HG03439 (cell line): ENCODE data around the gene CCT3.
"Not testable (repeated sequence)": the region's sequence is repeated elsewhere in the genome, so short reads cannot be mapped to it uniquely, and the experiment has no call there.

Experiments
- ATAC-seq: cut with Tn5 transposase; IDR thresholded peaks from one replicate; pipeline ENCODE4 v1.9.1; 2021; ENCODE audit warnings: mild to moderate bottlenecking, moderate library complexity; ENCODE audit not compliant: unreplicated experiment

The CCT3 gene

DNA sequence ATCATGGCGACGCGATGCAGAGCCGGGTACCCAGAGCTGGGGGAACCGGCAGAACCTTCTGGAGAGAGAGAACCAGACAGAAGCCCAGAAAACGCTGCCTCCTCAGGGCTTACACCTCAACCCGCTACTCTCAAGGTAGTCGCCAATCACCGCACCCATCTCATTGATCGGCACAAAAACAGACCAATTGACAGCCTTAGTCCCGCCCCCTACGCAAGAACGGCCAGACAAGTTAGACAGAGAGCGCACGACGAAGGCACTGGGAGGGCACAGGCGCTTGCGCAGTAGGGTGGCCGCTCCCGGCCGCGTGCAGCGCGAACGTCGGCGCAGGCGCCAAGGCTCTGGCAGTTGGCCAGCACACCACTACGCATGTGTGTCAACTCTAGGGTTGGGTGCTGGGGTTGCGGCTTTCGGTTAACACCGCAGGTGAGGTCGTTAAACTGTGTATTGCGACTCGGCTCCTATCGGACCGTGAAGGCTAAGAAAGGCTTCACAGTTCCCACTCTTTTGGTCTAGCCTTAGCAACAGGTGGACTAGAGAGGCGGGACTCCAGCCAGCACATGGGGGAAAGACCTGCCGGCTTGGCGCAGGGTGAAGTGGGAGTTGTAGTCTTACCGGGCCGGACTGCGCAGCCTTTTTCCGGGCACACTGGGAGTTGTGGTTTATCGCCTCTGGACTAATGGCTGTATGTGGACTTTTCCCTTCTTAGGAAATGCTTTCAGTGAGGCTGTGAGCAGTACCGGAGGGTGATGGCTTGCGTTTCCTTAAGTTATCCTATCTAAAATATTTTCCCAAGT is at the start of gene CCT3, which contains the start of gene TSACC:
Gene CCT3, minus strand, starts transcription at position 113 of the 797 bp plus-strand sequence. Its CDS starts 108 bp downstream, at position 5.
Gene TSACC, plus strand, starts transcription at position 347 of the 797 bp plus-strand sequence. CDS start 1,232 bp downstream, outside the sequence.
- peak; percentile 96 for ATAC-seq

- no peak for ATAC-seq
Observed at GRCh38 chr1:156387870-156388173, 49.7 kb upstream of the CCT3 start.

GRCh38 chr1:156386949-156387869 is 49.1 kb upstream of the CCT3 start:
- no peak for ATAC-seq

- ATAC-seq: no peak
Observed at GRCh38 chr1:156386134-156386901, 48.2 kb upstream of the CCT3 start.

DNA sequence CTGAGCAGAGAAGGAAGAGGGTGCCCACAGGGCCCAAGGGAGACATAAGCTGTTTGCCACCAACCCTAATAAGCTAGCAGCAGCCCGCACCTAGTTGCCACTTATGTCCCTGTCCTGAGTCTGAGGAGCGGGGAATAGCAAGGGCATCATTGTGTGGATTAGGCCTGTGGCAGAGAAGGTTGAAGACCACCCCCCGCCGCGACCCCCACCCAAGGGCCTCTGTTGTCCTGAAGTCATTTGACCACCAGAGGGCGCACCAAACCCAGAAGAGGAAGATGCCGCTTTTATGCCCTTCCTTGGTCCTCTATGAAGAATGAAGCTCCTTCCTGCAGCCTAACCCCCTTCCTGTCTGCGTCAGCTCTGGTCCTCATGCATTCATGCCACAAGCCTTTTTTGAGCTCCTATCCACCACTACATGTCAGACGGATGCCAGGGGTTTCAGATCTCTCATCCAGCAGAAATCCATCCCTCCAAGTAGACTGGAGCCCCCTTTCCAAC is 47.5 kb upstream of the CCT3 start:
- ATAC-seq: no peak

DNA sequence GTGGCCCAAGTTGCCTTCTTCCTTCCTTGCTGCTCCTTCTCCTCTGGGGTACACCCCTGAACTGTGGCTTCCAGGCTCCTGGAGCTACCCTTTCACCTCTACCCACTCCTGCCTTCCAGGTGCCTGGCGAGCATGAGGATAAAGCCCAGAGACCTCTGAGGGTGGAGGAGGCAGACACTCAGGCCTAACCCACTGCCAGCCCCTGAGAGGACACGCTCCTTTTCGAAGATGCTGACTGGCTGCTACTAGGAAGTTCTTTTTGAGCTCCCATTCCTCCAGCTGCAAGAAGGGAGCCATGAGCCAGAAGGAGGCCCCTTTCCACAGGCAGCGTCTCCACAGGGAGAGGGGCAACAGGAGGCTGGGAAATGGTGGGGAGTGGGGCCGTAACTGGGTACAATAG is 46.6 kb upstream of the CCT3 start:
- no peak for ATAC-seq

GRCh38 chr1:156384007-156384406 is 45.9 kb upstream of the CCT3 start:
- no peak for ATAC-seq

DNA sequence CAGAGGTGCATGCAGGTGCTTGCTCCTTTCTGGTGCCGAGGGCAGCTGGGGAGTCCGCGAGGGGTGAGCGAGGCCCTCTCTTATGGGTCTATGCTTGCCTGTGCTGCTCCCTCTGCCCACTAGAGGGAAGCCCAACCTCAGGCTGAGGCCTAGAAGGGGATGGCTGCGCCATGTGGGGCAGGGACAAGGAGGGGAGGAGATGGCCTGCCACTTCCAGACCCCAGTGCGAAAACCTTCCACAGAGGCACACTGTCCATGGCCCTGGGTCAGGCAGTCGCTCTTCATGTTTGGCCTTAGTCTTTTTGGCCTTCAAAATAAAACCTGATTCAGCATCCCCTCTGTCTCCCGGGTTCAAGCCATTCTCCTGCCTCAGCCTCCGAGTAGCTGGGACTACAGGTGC is 44.9 kb upstream of the CCT3 start:
- no peak for ATAC-seq

DNA sequence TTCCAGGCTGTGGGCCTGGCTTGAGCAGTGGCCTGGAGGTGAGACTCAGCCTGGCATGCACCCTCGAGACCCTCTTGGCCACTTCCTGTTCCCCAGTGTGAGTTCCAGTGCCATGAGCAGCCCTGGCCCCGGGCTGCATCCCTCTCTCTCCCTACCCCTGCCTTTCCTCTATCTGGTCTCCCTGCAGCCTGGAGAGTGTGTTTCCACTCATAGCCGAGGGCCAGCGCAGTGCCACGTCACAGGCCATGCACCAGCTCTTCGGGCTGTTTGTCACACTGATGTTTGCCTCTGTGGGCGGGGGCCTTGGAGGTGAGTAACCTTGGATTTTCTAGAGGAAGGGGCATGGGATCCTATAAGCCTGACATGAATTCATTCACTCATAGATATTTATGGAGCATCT is 44.5 kb upstream of the CCT3 start:
- ATAC-seq: no peak

- no peak for ATAC-seq
Observed at GRCh38 chr1:156379420-156380165, 41.5 kb upstream of the CCT3 start.

DNA sequence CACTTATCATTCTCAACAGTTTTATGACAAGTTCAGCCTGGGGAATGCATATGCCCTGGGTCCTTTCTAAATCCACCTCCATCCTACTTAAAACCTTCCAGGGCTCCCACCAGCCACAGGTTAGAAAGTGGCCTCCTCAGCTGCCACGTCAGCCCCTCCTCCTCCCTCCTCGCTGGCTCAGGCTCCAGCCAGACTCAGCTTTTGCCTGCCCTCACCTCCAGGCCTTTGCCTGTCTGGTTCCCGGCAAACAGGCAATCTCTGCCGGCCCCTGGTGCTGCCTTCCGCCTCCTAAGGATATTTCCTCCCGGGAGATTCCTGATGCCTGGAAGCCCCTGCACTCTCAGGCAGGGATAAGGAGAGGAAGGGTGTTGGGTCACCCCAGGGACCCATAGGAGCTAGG is 40.5 kb upstream of the CCT3 start:
- ATAC-seq: no peak

GRCh38 chr1:156376958-156377919 is 39.1 kb upstream of the CCT3 start:
- no peak for ATAC-seq

- no peak for ATAC-seq
Observed at GRCh38 chr1:156376146-156376545, 38.1 kb upstream of the CCT3 start.

DNA sequence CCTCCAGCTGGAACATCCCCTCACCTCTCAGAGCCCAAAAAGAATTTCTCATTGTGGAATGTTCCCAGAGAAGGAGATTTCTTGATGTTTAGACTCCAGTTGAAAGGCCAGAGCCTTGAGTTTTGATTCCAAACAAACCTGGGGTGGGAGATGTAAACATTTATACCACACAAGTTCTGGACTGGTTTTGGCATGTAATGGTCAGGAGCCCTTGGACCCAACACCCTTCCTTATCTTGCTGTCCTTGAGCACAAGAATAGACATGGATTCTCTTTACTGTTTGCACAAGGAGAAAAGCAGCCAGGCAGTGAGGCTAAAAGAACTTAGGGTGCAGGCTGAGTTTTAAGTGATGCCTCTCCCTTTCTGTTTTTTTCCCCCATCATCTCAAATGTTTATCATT is 35.5 kb upstream of the CCT3 start:
- no peak for ATAC-seq

- ATAC-seq: no peak
Observed at GRCh38 chr1:156372876-156373275, 34.8 kb upstream of the CCT3 start.

GRCh38 chr1:156372265-156372586 is 34.1 kb upstream of the CCT3 start:
- no peak for ATAC-seq

GRCh38 chr1:156371553-156372264 is 33.6 kb upstream of the CCT3 start:
- ATAC-seq: no peak

- not testable (repeated sequence) for ATAC-seq
Observed at GRCh38 chr1:156369685-156370286, 31.7 kb upstream of the CCT3 start.
